ENCODE data around the gene RREB1.

DNA sequence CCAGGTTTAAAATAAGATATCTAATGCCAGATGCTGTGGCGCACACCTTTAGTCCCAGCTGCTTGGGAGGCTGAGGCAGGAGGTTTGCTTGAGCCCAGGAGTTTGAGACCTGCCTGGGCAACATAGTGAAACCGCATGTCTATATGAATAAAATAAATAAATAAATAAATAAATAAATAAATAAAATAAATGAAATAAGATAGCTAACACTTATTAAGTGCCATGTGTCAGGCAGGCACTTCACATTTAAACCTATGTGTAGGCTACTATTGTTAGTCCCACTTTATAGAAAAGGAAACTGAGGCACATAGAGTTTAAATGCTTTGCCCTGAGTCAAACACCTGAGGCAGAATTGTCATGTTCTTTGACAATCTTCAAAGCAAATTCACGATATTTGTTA is 32.9 kb upstream of the RREB1 start:
- TF ChIP-seq, protein P1, sequence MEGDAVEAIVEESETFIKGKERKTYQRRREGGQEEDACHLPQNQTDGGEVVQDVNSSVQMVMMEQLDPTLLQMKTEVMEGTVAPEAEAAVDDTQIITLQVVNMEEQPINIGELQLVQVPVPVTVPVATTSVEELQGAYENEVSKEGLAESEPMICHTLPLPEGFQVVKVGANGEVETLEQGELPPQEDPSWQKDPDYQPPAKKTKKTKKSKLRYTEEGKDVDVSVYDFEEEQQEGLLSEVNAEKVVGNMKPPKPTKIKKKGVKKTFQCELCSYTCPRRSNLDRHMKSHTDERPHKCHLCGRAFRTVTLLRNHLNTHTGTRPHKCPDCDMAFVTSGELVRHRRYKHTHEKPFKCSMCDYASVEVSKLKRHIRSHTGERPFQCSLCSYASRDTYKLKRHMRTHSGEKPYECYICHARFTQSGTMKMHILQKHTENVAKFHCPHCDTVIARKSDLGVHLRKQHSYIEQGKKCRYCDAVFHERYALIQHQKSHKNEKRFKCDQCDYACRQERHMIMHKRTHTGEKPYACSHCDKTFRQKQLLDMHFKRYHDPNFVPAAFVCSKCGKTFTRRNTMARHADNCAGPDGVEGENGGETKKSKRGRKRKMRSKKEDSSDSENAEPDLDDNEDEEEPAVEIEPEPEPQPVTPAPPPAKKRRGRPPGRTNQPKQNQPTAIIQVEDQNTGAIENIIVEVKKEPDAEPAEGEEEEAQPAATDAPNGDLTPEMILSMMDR (IDR thresholded peaks at IDR 0.05; ENCODE audit: insufficient read depth, low read depth, low read length) = no peak
- TF ChIP-seq EZH2 (IDR thresholded peaks at IDR 0.05; ENCODE audit: insufficient read depth, low read length) = no peak
